CD4-positive, alpha-beta T cell (primary cell): Measurements from ENCODE around the gene ALX3. TPM values are rescaled to one million over a fixed set of nuclear protein-coding genes. Genes with fewer than 3 reads are reported as not detected.

Experiments
- ATAC-seq: fragments of 200-7000 bp; cut with Tn5 transposase; one replicate; pipeline ENCODE4 v1.10.0; 2022; ENCODE audit warnings: mild to moderate bottlenecking; ENCODE audit not compliant: poor library complexity
- CTCF ChIA-PET: fragments of 350-600 bp; sonication (Branson Sonifier 250); formaldehyde crosslinking; loops from one replicate; lab custom pipeline; 2021; ENCODE audit warnings: antibody characterized with exemption, inconsistent platforms; lab: Charles Lee
- POLR2A ChIA-PET: fragments of 350-600 bp; sonication (Branson Sonifier 250); formaldehyde crosslinking; loops from one replicate; lab custom pipeline; 2021; ENCODE audit warnings: antibody characterized with exemption, inconsistent platforms; lab: Charles Lee
- DNase-seq, 14 experiments: peaks; one replicate each; pipeline ENCODE4 v3.0.0-alpha.2; 2013 to 2020; ENCODE audit warnings: mixed read lengths in 2 of 14
- H3K27ac ChIP-seq, 2 donors: one replicate each; pipeline versions ENCODE4 v1.5.1 to v1.7.0; 2013; ENCODE audit warnings: low read length in 2 of 2, low read depth in 1 of 2, mild to moderate bottlenecking in 1 of 2
- H3K27me3 ChIP-seq, 2 experiments: 1 replicate in 1 of 2; 2 replicates in 1 of 2; pipeline versions ENCODE4 v1.6.1 to v1.7.0; 2013; ENCODE audit warnings: low read length in 2 of 2, control low read depth in 1 of 2, mild to moderate bottlenecking in 1 of 2, moderate library complexity in 1 of 2; ENCODE audit not compliant: insufficient read depth in 2 of 2, control insufficient read depth in 1 of 2
- H3K36me3 ChIP-seq: one replicate; pipeline ENCODE4 v1.6.1; 2013; ENCODE audit warnings: low read length, control low read depth; ENCODE audit not compliant: insufficient read depth
- H3K4me1 ChIP-seq: one replicate; pipeline ENCODE4 v1.6.1; 2013; ENCODE audit warnings: low read length, control low read depth; ENCODE audit not compliant: insufficient read depth
- H3K4me3 ChIP-seq: one replicate; pipeline ENCODE4 v1.5.1; 2013; ENCODE audit warnings: mild to moderate bottlenecking, low read length, moderate library complexity
- H3K9me3 ChIP-seq, 2 experiments: 1 replicate in 1 of 2; 2 replicates in 1 of 2; pipeline versions ENCODE4 v1.6.1 to v1.7.0; 2013; ENCODE audit warnings: low read length in 2 of 2, mild to moderate bottlenecking in 2 of 2, control low read depth in 1 of 2, moderate library complexity in 1 of 2; ENCODE audit not compliant: control insufficient read depth in 1 of 2, insufficient read depth in 1 of 2
- H3K27ac Mint-ChIP-seq: one replicate; pipeline ENCODE4 v1.8.0; 2020; ENCODE audit warnings: mixed read lengths
- H3K27me3 Mint-ChIP-seq: one replicate; pipeline ENCODE4 v1.8.0; 2021; ENCODE audit warnings: mixed read lengths
- H3K36me3 Mint-ChIP-seq: one replicate; pipeline ENCODE4 v1.8.0; 2021; ENCODE audit warnings: low read depth, mixed read lengths
- H3K4me1 Mint-ChIP-seq: one replicate; pipeline ENCODE4 v1.8.0; 2021; ENCODE audit warnings: low read depth, mixed read lengths
- H3K4me3 Mint-ChIP-seq: one replicate; pipeline ENCODE4 v1.8.0; 2020; ENCODE audit warnings: mild to moderate bottlenecking, mixed read lengths
- H3K9me3 Mint-ChIP-seq: one replicate; pipeline ENCODE4 v1.8.0; 2020; ENCODE audit warnings: mixed read lengths
- intact Hi-C, 2 experiments: fragments of 100-400 bp; cut with DNase I in 1 of 2; cut with micrococcal nuclease in 1 of 2; formaldehyde crosslinking; loops; one replicate each; pipeline versions ENCODE4 v1.15.1 to v1.9.0; 2023 to 2025; cut with DNase I, micrococcal nuclease
- total RNA-seq, 174 experiments: library from RNA in 2 of 174; stranded (reverse) in 2 of 174; gene quantifications; one replicate each; pipeline ENCODE4 v1.2.3 and lab custom pipeline; 2021 to 2026
- TF ChIP-seq, protein P1 (sequence below): fragments of 200-600 bp; IDR thresholded peaks from one replicate; pipeline ENCODE4 v1.8.0; 2022; ENCODE audit warnings: antibody characterized with exemption, mild to moderate bottlenecking

ALX3 gene
- total RNA-seq, 2 experiments from 2014 or later = not detected

DNA sequence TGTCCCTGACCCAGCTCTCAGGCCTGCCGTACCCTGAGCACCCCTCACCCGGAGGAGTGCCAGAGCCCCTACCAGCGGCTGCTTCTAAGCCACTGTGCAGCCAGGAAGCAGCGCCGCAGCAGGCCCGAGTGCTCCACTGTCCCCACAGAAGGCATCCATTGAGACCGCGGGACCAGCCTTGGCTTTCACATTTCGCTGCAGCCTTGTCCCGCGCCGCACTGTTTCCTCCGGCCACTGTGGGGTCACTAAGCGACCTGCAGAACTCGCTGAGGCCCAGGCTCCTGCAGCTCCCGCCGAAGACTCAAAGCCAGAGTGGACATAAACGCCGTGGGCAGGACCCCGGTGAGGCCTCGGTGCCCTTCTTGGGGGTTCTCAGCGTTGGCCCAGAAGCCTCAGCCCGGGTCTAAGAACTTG is 3.0 kb downstream of the ALX3 start:
- H3K27ac ChIP-seq = no peak overlapping the region
- TF ChIP-seq, protein P1, sequence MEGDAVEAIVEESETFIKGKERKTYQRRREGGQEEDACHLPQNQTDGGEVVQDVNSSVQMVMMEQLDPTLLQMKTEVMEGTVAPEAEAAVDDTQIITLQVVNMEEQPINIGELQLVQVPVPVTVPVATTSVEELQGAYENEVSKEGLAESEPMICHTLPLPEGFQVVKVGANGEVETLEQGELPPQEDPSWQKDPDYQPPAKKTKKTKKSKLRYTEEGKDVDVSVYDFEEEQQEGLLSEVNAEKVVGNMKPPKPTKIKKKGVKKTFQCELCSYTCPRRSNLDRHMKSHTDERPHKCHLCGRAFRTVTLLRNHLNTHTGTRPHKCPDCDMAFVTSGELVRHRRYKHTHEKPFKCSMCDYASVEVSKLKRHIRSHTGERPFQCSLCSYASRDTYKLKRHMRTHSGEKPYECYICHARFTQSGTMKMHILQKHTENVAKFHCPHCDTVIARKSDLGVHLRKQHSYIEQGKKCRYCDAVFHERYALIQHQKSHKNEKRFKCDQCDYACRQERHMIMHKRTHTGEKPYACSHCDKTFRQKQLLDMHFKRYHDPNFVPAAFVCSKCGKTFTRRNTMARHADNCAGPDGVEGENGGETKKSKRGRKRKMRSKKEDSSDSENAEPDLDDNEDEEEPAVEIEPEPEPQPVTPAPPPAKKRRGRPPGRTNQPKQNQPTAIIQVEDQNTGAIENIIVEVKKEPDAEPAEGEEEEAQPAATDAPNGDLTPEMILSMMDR = no peak

DNA sequence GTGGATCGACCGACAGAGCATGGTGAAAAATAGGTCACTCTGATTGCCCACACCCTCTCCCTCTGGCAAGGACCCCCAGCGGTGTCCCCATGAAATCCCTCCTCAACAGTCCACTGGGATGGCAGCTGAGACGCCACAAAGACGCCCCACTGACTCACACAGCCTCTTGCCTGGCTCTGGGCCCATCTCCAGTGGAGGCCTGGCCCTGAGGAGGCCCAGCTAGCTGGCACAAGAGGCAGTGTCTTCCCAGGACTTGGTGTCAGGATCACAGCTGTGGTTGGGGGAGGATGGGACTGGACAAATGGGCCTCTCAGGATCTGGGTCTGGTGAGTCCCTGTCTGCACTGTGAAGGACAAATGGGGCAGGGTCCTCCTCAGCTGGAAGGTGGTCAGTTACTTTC is 4.6 kb downstream of the ALX3 start:
- Mint-ChIP-seq H3K4me3 (no peak overlapping the region), H3K27ac (no peak overlapping the region), H3K9me3 (no peaks in the 10 kb centered on the region), H3K4me1 (peaks cover 17% of the 10 kb centered on the region), H3K27me3 (peaks cover 51% of the 10 kb centered on the region), H3K36me3 (peaks cover 11% of the 10 kb centered on the region)
- POLR2A ChIA-PET = no interaction called here
- TF ChIP-seq, protein P1 = no peak
- Histone ChIP-seq H3K9me3 (peaks cover 0 to 24% of the 10 kb centered on the region in 2 experiments), H3K4me1 (peaks cover 31% of the 10 kb centered on the region), H3K4me3 (no peak overlapping the region), H3K27me3 (peaks cover 33 to 39% of the 10 kb centered on the region in 2 experiments), H3K27ac (no peak overlapping the region), H3K36me3 (no peaks in the 10 kb centered on the region)
- ATAC-seq (no peak), DNase-seq (no peak)
- intact Hi-C loops = no loop called here
- CTCF ChIA-PET = interaction anchor here (0.9 kb wide), 1 partner anchor 22 kb away, joined by 3 read pairs; no protein-coding TSS in a partner anchor

More for the DNA sequence above, 3.0 kb downstream of the ALX3 start:
- POLR2A ChIA-PET = no interaction called here
- Histone ChIP-seq H3K4me3 (no peak overlapping the region), H3K27me3 (peaks cover 49 to 54% of the 10 kb centered on the region in 2 experiments), H3K4me1 (peaks cover 32% of the 10 kb centered on the region), H3K36me3 (no peaks in the 10 kb centered on the region), H3K9me3 (peaks cover 0 to 26% of the 10 kb centered on the region in 2 experiments)
- Mint-ChIP-seq H3K9me3 (no peaks in the 10 kb centered on the region), H3K27me3 (peaks cover 68% of the 10 kb centered on the region), H3K4me3 (no peak overlapping the region), H3K36me3 (no peaks in the 10 kb centered on the region), H3K4me1 (peaks cover 17% of the 10 kb centered on the region), H3K27ac (no peak overlapping the region)
- DNase-seq (no peak), ATAC-seq (no peak)
- CTCF ChIA-PET = interaction anchor here (0.8 kb wide), 1 partner anchor 21 kb away, joined by 3 read pairs; no protein-coding TSS in a partner anchor
- intact Hi-C loops = no loop called here

DNA sequence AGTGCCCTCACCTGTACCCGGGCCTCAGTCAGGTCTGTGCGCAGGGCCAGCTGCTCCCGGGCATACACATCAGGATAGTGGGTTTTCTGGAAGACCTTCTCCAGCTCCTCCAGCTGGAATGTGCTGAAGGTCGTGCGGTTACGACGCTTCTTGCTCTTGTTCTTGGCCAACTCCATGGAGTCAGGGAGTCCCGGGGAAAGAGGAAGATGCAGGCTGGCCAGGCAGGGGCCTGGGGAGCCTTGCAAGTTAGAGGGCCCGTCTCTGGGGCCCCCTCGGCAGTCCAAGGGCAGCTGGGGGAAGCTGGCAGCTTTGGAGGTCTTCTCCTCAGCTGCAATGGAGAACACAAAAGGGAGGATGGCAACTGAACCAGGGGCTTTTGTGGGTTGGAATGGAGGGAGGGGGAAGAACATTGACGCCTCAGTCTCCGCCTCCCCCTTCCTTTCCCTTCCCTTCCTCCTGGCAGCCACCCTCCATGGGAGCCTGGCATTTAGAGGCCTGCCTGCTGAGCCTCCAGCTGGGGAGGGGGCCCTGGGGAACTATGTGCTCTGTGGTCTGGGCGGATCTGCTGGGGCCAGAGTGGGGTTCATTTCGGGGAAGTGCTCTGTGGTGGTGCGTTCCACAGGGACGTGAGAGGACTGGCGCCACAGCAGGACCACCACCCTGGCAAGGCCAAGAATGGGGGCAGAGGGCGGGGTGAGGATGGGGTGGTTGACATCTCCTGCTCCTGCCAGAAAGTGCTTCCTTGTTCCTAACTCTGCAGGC is 5.7 kb downstream of the ALX3 start:
- intact Hi-C loops = no loop called here
- H3K27me3 ChIP-seq = peaks cover 27 to 33% of the 10 kb centered on the region in 2 experiments
- no peaks in the 10 kb centered on the region for H3K36me3 ChIP-seq
- POLR2A ChIA-PET = no interaction called here
- no peak overlapping the region for H3K27ac ChIP-seq
- H3K36me3 Mint-ChIP-seq = peaks cover 15% of the 10 kb centered on the region
- TF ChIP-seq, protein P1 = no peak
- CTCF ChIA-PET = interaction anchor here (1.4 kb wide), 1 partner anchor 10 kb away, joined by 3 read pairs; no protein-coding TSS in a partner anchor
- no peaks in the 10 kb centered on the region for H3K9me3 Mint-ChIP-seq
- H3K27ac Mint-ChIP-seq = no peak overlapping the region
- no peak for ATAC-seq
- no peak overlapping the region for H3K4me3 ChIP-seq
- H3K4me3 Mint-ChIP-seq = no peak overlapping the region
- H3K9me3 ChIP-seq = peaks cover 0 to 20% of the 10 kb centered on the region in 2 experiments
- no peak for DNase-seq
- peaks cover 16% of the 10 kb centered on the region for H3K4me1 Mint-ChIP-seq
- H3K4me1 ChIP-seq = peaks cover 25% of the 10 kb centered on the region
- peaks cover 47% of the 10 kb centered on the region for H3K27me3 Mint-ChIP-seq
